Endothelial cell of umbilical vein (primary cell): ENCODE measurements around the gene GRB2. TPM values are rescaled to one million over a fixed set of nuclear protein-coding genes. Genes with fewer than 3 reads are reported as not detected.
A peak's percentile ranks its signal among the peaks of the same experiment; 100 is the strongest.

ENCODE experiments used
- BruUV-seq: library from RNA; stranded (reverse); fragments of 400-500 nt; replicated peaks from 2 replicates; lab custom pipeline; 2021; lab: Mats Ljungman, UMichigan
- CTCF ChIA-PET: fragments of 300-600, 350-600 bp; sonication (Branson Sonifier 250); formaldehyde crosslinking; loops from one replicate; lab custom pipeline; 2021; ENCODE audit warnings: antibody characterized with exemption, inconsistent platforms; lab: Charles Lee
- POLR2A ChIA-PET: fragments of 300-600, 350-600 bp; sonication (Branson Sonifier 250); formaldehyde crosslinking; loops from one replicate; lab custom pipeline; 2021; ENCODE audit warnings: antibody characterized with exemption, inconsistent platforms; lab: Charles Lee
- DNase-seq: peaks from one replicate; pipeline ENCODE4 v3.0.0-alpha.2; 2011; ENCODE audit warnings: low read depth, low spot score
- FAIRE-seq: peaks from 2 replicates; lab custom pipeline; 2011; peaks lifted over from hg19 to GRCh38; lab: Jason Lieb, UNC
- H2AFZ ChIP-seq: 2 replicates; pipeline ENCODE4 v1.6.0; 2012; ENCODE audit warnings: low read depth, low read length, control low read depth, inconsistent platforms
- H3K27ac ChIP-seq: 2 replicates; pipeline ENCODE4 v1.5.1; 2011; ENCODE audit warnings: low read depth, mild to moderate bottlenecking, control low read depth, low read length, moderate library complexity; ENCODE audit not compliant: insufficient read depth
- H3K27me3 ChIP-seq, 2 experiments: 2 replicates each; pipeline versions ENCODE4 v1.6.0 to v1.6.1; 2011; ENCODE audit warnings: low read length in 2 of 2, mixed read lengths in 1 of 2; ENCODE audit not compliant: control insufficient read depth in 2 of 2, insufficient read depth in 2 of 2
- H3K36me3 ChIP-seq, 2 experiments: 2 replicates in 1 of 2; 3 replicates in 1 of 2; pipeline ENCODE4 v1.5.1; 2011; ENCODE audit warnings: low read length in 2 of 2, mild to moderate bottlenecking in 1 of 2, moderate library complexity in 1 of 2; ENCODE audit not compliant: control insufficient read depth in 2 of 2, insufficient read depth in 2 of 2; ENCODE audit errors: extremely low read depth in 1 of 2
- H3K4me1 ChIP-seq: 3 replicates; pipeline ENCODE4 v1.5.1; 2011; ENCODE audit warnings: mild to moderate bottlenecking, low read length; ENCODE audit not compliant: control insufficient read depth, insufficient read depth; ENCODE audit errors: extremely low read depth
- H3K4me2 ChIP-seq: 2 replicates; pipeline ENCODE4 v1.6.1; 2011; ENCODE audit warnings: low read length, control low read depth, mixed read lengths; ENCODE audit not compliant: insufficient read depth
- H3K4me3 ChIP-seq, 3 experiments: fragments of 200-600 bp in 1 of 3; sonication (generic), shearing (Covaris generic) in 1 of 3; replicated peaks in 1 of 3; 2 replicates each; pipeline ENCODE4 v1.5.1; 2011 to 2016; ENCODE audit warnings: control low read depth in 3 of 3, low read length in 3 of 3, mild to moderate bottlenecking in 2 of 3, inconsistent platforms in 1 of 3, low read depth in 1 of 3, moderate library complexity in 1 of 3; ENCODE audit not compliant: insufficient read depth in 1 of 3
- H3K79me2 ChIP-seq: 2 replicates; pipeline ENCODE4 v1.6.0; 2012; ENCODE audit warnings: low read length, inconsistent platforms; ENCODE audit not compliant: control insufficient read depth, insufficient read depth
- H3K9ac ChIP-seq: replicated peaks from 2 replicates; pipeline ENCODE3; 2011; ENCODE audit warnings: low read length, control low read depth; ENCODE audit not compliant: insufficient read depth; ENCODE audit errors: extremely low read depth
- H3K9me1 ChIP-seq: replicated peaks from 3 replicates; pipeline ENCODE4 v1.6.0; 2011; ENCODE audit warnings: mild to moderate bottlenecking, low read length; ENCODE audit not compliant: control insufficient read depth, insufficient read depth; ENCODE audit errors: extremely low read depth
- H3K9me3 ChIP-seq: replicated peaks from 2 replicates; pipeline ENCODE4 v1.5.1; 2012; ENCODE audit warnings: low read length, inconsistent platforms; ENCODE audit not compliant: control insufficient read depth, insufficient read depth
- H4K20me1 ChIP-seq: replicated peaks from 2 replicates; pipeline ENCODE3; 2011; ENCODE audit warnings: mild to moderate bottlenecking, low read length; ENCODE audit not compliant: control insufficient read depth, insufficient read depth; ENCODE audit errors: extremely low read depth
- EZH2 ChIP-seq: IDR thresholded peaks from 2 replicates; pipeline ENCODE4 v1.6.1; 2012; ENCODE audit warnings: borderline replicate concordance, low read depth, mild to moderate bottlenecking, moderate library complexity, low read length, inconsistent platforms; ENCODE audit not compliant: severe bottlenecking
- FOS ChIP-seq: IDR thresholded peaks from 2 replicates; pipeline ENCODE4 v1.6.1; 2011; ENCODE audit warnings: mild to moderate bottlenecking, low read length, moderate library complexity, borderline replicate concordance; ENCODE audit not compliant: insufficient read depth
- GATA2 ChIP-seq: IDR thresholded peaks from 2 replicates; pipeline ENCODE4 v1.7.0; 2011; ENCODE audit warnings: low read depth, mild to moderate bottlenecking, moderate library complexity, mixed read lengths, low read length; ENCODE audit not compliant: insufficient read length, insufficient read depth
- JUN ChIP-seq: IDR thresholded peaks from 2 replicates; pipeline ENCODE4 v1.6.1; 2011; ENCODE audit warnings: borderline replicate concordance, low read depth; ENCODE audit not compliant: insufficient read length, insufficient read depth
- MYC ChIP-seq: IDR thresholded peaks from one replicate; pipeline ENCODE4 v1.6.1; 2011; ENCODE audit warnings: mild to moderate bottlenecking, low read depth, low read length
- POLR2A ChIP-seq: IDR thresholded peaks from 2 replicates; pipeline ENCODE4 v1.6.1; 2012; ENCODE audit warnings: low read depth, mild to moderate bottlenecking, control low read depth, low read length
- POLR2AphosphoS5 ChIP-seq: IDR thresholded peaks from 2 replicates; pipeline ENCODE4 v1.6.1; 2012; ENCODE audit warnings: low read depth, mild to moderate bottlenecking, control low read depth, low read length, moderate library complexity; ENCODE audit not compliant: insufficient read depth
- dilution Hi-C: fragments of 300-500 bp; cut with MboI; formaldehyde crosslinking; loops from one replicate; pipeline ENCODE4 v1.15.0; 2019; ENCODE audit warnings: low sequenced_read_pairs; ENCODE audit not compliant: extremely low pct_ligation_motif_present
- intact Hi-C: fragments of 100-400 bp; cut with micrococcal nuclease; formaldehyde crosslinking; loops from one replicate; pipeline ENCODE4 v1.10.0; 2022
- polyA plus RNA-seq, 4 experiments: library from polyadenylated mRNA; depleted of rRNA in 3 of 4; stranded (reverse) in 3 of 4; unstranded in 1 of 4; fragments of >200 nt; gene quantifications; 2 replicates each; pipeline versions ENCODE4 v1.2.1 to v1.2.3, GENCODE V29; 2011 to 2012; ENCODE audit warnings: missing spikeins in 1 of 4
- total RNA-seq: library from RNA; stranded (reverse); gene quantifications from 2 replicates; pipeline ENCODE4 v1.2.3, GENCODE V29; 2021
- TF ChIP-seq, protein P1 (sequence below): IDR thresholded peaks from 2 replicates; pipeline ENCODE4 v1.6.1; 2011; ENCODE audit not compliant: insufficient read depth, insufficient read length
- TF ChIP-seq, protein P2 (sequence below), 2 donors: IDR thresholded peaks; 1 replicate in 1 of 2; 2 replicates in 1 of 2; pipeline ENCODE4 v1.5.1; 2011; ENCODE audit warnings: low read length in 2 of 2, mild to moderate bottlenecking in 2 of 2, moderate library complexity in 2 of 2, control low read depth in 1 of 2, inconsistent platforms in 1 of 2, low read depth in 1 of 2; ENCODE audit not compliant: insufficient read depth in 1 of 2; ENCODE audit errors: extremely low read depth in 1 of 2

Gene GRB2
- total and polyA plus RNA-seq, 2 donors (not counting 3 experiments of a cell fraction or from before 2014, with no cell fraction given) = 51.5 to 93.9 TPM

DNA sequence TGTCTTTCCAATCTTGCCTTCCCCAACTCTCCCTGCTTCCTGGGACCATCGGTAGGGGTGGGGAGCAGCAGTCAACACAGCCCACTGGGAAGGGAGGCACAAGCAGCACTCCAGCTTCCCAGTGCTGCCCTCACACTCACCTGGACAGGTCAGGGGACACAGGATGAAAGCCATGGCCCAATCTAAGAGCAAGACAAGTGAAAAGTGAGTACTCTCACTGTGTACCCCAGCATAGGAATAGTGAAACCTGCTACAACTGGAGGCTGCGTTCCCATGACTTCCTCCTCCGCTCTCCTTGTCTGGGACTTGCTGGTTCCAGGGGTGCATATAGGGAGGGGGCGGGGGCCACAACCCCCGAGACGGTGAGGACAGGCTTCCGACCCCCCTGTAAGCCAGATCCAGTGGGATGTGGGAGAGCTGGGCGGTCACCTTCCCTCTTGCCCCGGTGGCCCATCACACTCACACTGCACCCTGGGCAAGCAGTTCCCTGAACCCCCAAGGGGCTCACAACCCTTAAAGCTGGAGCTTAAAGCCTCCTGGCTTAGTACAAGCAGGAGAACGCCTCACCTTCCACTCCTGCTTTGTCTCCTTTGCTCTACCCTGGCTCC lies 86.8 kb downstream of the GRB2 start:
- POLR2A ChIA-PET = no interaction called here
- FAIRE-seq = no peak

DNA sequence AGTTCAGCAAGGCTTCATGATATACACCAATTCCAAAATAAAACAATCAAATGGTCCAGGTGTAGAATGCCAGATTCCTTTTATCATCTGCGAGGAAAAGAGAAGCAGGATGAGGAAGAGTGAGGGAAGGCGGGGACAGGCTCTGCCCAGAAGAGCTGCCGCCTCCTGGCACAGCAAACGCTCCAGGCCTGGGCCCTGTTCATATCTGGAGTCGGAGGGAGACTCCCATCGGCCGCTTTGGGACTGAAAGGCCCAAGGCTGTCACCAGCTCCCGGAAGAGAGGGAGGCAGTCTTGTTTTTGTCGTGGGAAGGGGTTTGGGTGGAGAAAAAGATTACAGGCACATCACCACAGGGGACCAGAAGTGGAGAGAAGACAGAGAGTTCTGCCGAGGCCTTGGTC lies 87.3 kb downstream of the GRB2 start:
- Histone ChIP-seq H3K9me1 (no peaks in the 10 kb centered on the region), H3K79me2 (no peaks in the 10 kb centered on the region), H3K27me3 (no peaks in the 10 kb centered on the region), H3K27ac (no peak overlapping the region), H3K4me3 (no peak overlapping the region), H3K36me3 (peaks cover 8 to 26% of the 10 kb centered on the region in 2 experiments), H3K4me2 (no peak overlapping the region), H3K4me1 (peaks cover 7% of the 10 kb centered on the region), H3K9me3 (no peaks in the 10 kb centered on the region), H4K20me1 (no peaks in the 10 kb centered on the region), H3K9ac (no peak overlapping the region), H2AFZ (no peak overlapping the region)
- CTCF ChIA-PET = interaction anchor here (1.6 kb wide), 1 partner anchor 82 kb away, joined by 3 read pairs; no protein-coding TSS in a partner anchor
- POLR2A ChIA-PET = no interaction called here
- intact Hi-C loops = no loop called here
- dilution Hi-C loops = no loop called here
- FAIRE-seq (no peak), DNase-seq (no peak)
- BruUV-seq = TSS peak; percentile 29
- TF ChIP-seq FOS = no peak
- TF ChIP-seq, protein P1, sequence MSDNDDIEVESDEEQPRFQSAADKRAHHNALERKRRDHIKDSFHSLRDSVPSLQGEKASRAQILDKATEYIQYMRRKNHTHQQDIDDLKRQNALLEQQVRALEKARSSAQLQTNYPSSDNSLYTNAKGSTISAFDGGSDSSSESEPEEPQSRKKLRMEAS = no peak
- no peak for TF ChIP-seq EZH2
- TF ChIP-seq, protein P2, sequence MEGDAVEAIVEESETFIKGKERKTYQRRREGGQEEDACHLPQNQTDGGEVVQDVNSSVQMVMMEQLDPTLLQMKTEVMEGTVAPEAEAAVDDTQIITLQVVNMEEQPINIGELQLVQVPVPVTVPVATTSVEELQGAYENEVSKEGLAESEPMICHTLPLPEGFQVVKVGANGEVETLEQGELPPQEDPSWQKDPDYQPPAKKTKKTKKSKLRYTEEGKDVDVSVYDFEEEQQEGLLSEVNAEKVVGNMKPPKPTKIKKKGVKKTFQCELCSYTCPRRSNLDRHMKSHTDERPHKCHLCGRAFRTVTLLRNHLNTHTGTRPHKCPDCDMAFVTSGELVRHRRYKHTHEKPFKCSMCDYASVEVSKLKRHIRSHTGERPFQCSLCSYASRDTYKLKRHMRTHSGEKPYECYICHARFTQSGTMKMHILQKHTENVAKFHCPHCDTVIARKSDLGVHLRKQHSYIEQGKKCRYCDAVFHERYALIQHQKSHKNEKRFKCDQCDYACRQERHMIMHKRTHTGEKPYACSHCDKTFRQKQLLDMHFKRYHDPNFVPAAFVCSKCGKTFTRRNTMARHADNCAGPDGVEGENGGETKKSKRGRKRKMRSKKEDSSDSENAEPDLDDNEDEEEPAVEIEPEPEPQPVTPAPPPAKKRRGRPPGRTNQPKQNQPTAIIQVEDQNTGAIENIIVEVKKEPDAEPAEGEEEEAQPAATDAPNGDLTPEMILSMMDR (IDR thresholded peaks at IDR 0.05; ENCODE audit: extremely low read depth in 1 of 2, insufficient read depth in 1 of 2, low read depth in 1 of 2, low read length in 2 of 2) = no peak
- TF ChIP-seq POLR2A = no peak
- no peak for TF ChIP-seq MYC
- no peak for TF ChIP-seq JUN
- no peak for TF ChIP-seq GATA2
- TF ChIP-seq POLR2AphosphoS5 = no peak

More for the DNA sequence above, 86.8 kb downstream of the GRB2 start:
- H2AFZ ChIP-seq = no peak overlapping the region
- H3K27ac ChIP-seq = no peak overlapping the region
- CTCF ChIA-PET = interaction anchor here (1.6 kb wide), 1 partner anchor 82 kb away, joined by 3 read pairs; no protein-coding TSS in a partner anchor
- H3K9me1 ChIP-seq = no peaks in the 10 kb centered on the region
- H3K4me1 ChIP-seq = peaks cover 7% of the 10 kb centered on the region
- no peaks in the 10 kb centered on the region for H3K79me2 ChIP-seq
- H3K9me3 ChIP-seq = no peaks in the 10 kb centered on the region
- no peak overlapping the region for H3K9ac ChIP-seq
- no TSS peak for BruUV-seq
- no peaks in the 10 kb centered on the region for H4K20me1 ChIP-seq
- dilution Hi-C loops (no loop called here), intact Hi-C loops (no loop called here)
- H3K4me3 ChIP-seq = no peak overlapping the region
- no peak overlapping the region for H3K4me2 ChIP-seq
- TF ChIP-seq, protein P1 = no peak
- TF ChIP-seq POLR2AphosphoS5 = no peak
- no peak for TF ChIP-seq EZH2
- TF ChIP-seq JUN = no peak
- peaks cover 8 to 26% of the 10 kb centered on the region in 2 experiments for H3K36me3 ChIP-seq
- DNase-seq = no peak
- no peaks in the 10 kb centered on the region for H3K27me3 ChIP-seq
